ENCODE data around the gene SH2D1A.

The SH2D1A gene

GRCh38 chrX:124415115-124415800 lies 68.9 kb downstream of the SH2D1A start:
- no peak overlapping the region for H3K4me3 ChIP-seq (ENCODE audit: low read depth, low read length)

DNA sequence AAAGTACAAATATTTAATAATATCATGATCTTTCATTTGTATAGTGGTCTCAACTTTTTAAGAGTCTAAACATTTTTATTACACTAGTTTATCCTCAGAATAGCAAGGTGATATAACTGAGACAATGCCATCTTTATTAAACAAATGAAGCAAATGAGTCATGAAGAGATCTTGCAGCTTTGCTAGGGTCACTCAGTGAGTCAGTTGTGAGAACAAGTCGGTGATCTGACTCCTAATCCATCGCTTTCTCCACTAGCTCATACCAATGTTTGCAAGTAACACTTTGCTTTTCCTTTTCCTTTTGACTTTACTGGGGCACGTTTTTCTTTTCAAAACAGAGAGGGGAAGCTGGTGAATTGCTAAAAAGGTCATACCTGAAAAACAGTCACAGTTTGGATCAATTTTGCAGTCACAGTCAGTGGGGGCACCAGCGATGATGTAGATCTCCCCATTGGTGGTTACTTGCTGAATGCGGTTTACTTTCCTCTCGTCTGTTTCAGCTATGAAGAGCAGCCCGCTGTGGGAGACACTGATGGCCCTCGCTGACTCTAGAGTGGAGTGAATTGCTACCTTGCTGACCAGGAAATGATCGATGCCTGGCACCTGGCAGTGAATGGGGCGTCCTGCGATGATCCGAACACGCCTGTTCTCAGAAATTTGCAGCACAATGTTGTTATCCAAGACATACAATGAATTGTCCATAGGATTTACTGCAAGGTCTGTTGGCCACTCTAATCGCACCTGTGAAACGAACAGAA lies 75.7 kb downstream of the SH2D1A start:
- no peak overlapping the region for H3K4me3 ChIP-seq (ENCODE audit: low read depth, low read length)
